Mesenchymal stem cell (in vitro differentiated cells and primary cell): Measurements from ENCODE around the gene MGLL.

Source experiments
- DNase-seq: peaks from one replicate; pipeline ENCODE4 v3.0.0-alpha.2; 2013
- H2AFZ ChIP-seq: one replicate; pipeline ENCODE4 v1.6.1; 2013; ENCODE audit warnings: low read depth, mild to moderate bottlenecking, control low read depth, inconsistent platforms, low read length, moderate library complexity
- H2AK5ac ChIP-seq: 2 replicates; pipeline ENCODE4 v1.6.1; 2013; ENCODE audit warnings: low read length, moderate library complexity, mild to moderate bottlenecking, inconsistent platforms; ENCODE audit not compliant: severe bottlenecking
- H2BK120ac ChIP-seq: one replicate; pipeline ENCODE4 v1.6.1; 2013; ENCODE audit warnings: low read depth, mild to moderate bottlenecking, inconsistent platforms, low read length, moderate library complexity
- H2BK12ac ChIP-seq, 2 experiments: one replicate each; pipeline ENCODE4 v1.6.1; 2013; ENCODE audit warnings: inconsistent platforms in 2 of 2, low read length in 2 of 2, mild to moderate bottlenecking in 2 of 2, moderate library complexity in 2 of 2, control low read depth in 1 of 2
- H2BK15ac ChIP-seq: one replicate; pipeline ENCODE4 v1.6.1; 2013; ENCODE audit warnings: mild to moderate bottlenecking, low read depth, inconsistent platforms; ENCODE audit not compliant: poor library complexity, severe bottlenecking
- H2BK5ac ChIP-seq: 2 replicates; pipeline ENCODE4 v1.6.1; 2013; ENCODE audit warnings: low read depth, mild to moderate bottlenecking, low read length, control low read depth, inconsistent platforms; ENCODE audit not compliant: poor library complexity, severe bottlenecking
- H3K14ac ChIP-seq, 2 experiments: one replicate each; pipeline ENCODE4 v1.6.1; 2013; ENCODE audit warnings: inconsistent platforms in 2 of 2, low read length in 2 of 2, control low read depth in 1 of 2, mild to moderate bottlenecking in 1 of 2, moderate library complexity in 1 of 2
- H3K18ac ChIP-seq, 2 experiments: one replicate each; pipeline ENCODE4 v1.6.1; 2013; ENCODE audit warnings: inconsistent platforms in 2 of 2, low read length in 2 of 2, control low read depth in 1 of 2, low read depth in 1 of 2, mild to moderate bottlenecking in 1 of 2
- H3K23ac ChIP-seq, 2 experiments: one replicate each; pipeline ENCODE4 v1.6.1; 2013; ENCODE audit warnings: inconsistent platforms in 2 of 2, low read length in 2 of 2, mild to moderate bottlenecking in 2 of 2, moderate library complexity in 2 of 2, control low read depth in 1 of 2
- H3K27ac ChIP-seq: 2 replicates; pipeline ENCODE4 v1.5.1; 2013; ENCODE audit warnings: mild to moderate bottlenecking, moderate library complexity, low read length, control low read depth, inconsistent platforms; ENCODE audit not compliant: poor library complexity, severe bottlenecking
- H3K27me3 ChIP-seq, 2 experiments: 2 replicates each; pipeline versions ENCODE4 v1.6.1 to v1.7.0; 2013; ENCODE audit warnings: low read length in 2 of 2, mild to moderate bottlenecking in 2 of 2, moderate library complexity in 2 of 2, control low read depth in 1 of 2, inconsistent platforms in 1 of 2; ENCODE audit not compliant: control insufficient read depth in 1 of 2, insufficient read depth in 1 of 2
- H3K36me3 ChIP-seq, 2 experiments: 2 replicates each; pipeline versions ENCODE4 v1.6.1 to v1.7.0; 2013; ENCODE audit warnings: low read length in 2 of 2, control low read depth in 1 of 2, inconsistent platforms in 1 of 2, low read depth in 1 of 2, mild to moderate bottlenecking in 1 of 2; ENCODE audit not compliant: insufficient read depth in 2 of 2, control insufficient read depth in 1 of 2
- H3K4ac ChIP-seq, 2 experiments: one replicate each; pipeline ENCODE4 v1.6.1; 2013; ENCODE audit warnings: inconsistent platforms in 2 of 2, low read length in 2 of 2, mild to moderate bottlenecking in 2 of 2, moderate library complexity in 2 of 2, control low read depth in 1 of 2, low read depth in 1 of 2
- H3K4me1 ChIP-seq: 2 replicates; pipeline ENCODE4 v1.6.1; 2013; ENCODE audit warnings: low read depth, low read length, control low read depth; ENCODE audit not compliant: control insufficient read depth, insufficient read depth
- H3K4me2 ChIP-seq: 2 replicates; pipeline ENCODE4 v1.6.1; 2013; ENCODE audit warnings: low read length, mild to moderate bottlenecking, inconsistent platforms; ENCODE audit not compliant: poor library complexity, severe bottlenecking
- H3K4me3 ChIP-seq, 2 experiments: 2 replicates each; pipeline versions ENCODE4 v1.5.1 to v1.7.0; 2013; ENCODE audit warnings: low read length in 2 of 2, mild to moderate bottlenecking in 2 of 2, control low read depth in 1 of 2, low read depth in 1 of 2; ENCODE audit not compliant: insufficient read depth in 1 of 2
- H3K79me1 ChIP-seq: replicated peaks from 2 replicates; pipeline ENCODE4 v1.6.1; 2013; ENCODE audit warnings: mild to moderate bottlenecking, control low read depth, low read length, inconsistent platforms; ENCODE audit not compliant: poor library complexity, severe bottlenecking
- H3K9ac ChIP-seq: 2 replicates; pipeline ENCODE4 v1.7.0; 2013; ENCODE audit warnings: mild to moderate bottlenecking, low read length, moderate library complexity
- H3K9me3 ChIP-seq: 2 replicates; pipeline ENCODE4 v1.7.0; 2013; ENCODE audit warnings: mild to moderate bottlenecking, low read length; ENCODE audit not compliant: control insufficient read depth
- H4K8ac ChIP-seq: one replicate; pipeline ENCODE4 v1.6.1; 2013; ENCODE audit warnings: inconsistent platforms, mild to moderate bottlenecking, low read length, moderate library complexity
- H4K91ac ChIP-seq: one replicate; pipeline ENCODE4 v1.6.1; 2013; ENCODE audit warnings: mild to moderate bottlenecking, low read length, inconsistent platforms
- WGBS: methylation state at CpG from one replicate; pipeline ENCODE4 v1.1.7; 2013; ENCODE audit warnings: mixed read lengths; 5-methylcytosine and 5-hydroxymethylcytosine counted together

Gene MGLL

DNA sequence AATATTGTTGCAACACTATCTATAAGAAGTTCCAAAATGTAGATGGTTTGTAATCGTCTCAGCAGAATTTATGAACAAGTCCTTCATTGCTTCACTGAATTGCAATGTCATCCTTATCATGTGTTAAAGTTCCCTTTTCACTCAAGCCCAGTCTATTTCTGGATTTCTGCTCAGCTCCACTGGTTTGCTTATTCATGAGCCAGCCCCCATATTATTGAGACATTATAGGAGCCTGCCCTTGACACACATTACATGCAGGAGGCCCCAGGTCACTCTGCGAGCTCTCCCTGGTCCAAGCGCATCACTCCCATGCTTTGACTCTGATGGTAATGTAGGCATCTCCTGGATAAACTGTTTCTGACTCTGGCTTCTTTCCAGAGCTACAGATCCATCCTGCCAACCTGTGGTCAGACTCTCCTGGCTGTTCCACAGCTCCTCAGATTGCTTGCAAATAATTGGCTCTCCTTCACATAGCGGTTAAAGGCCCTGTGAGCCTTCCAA, 92.7 kb downstream of the MGLL start:
- H2BK15ac ChIP-seq = no peak overlapping the region
- WGBS = 95% methylated on average over 4 of the region's 4 CpGs
- H3K4me1 ChIP-seq = peaks cover 30% of the 10 kb centered on the region

DNA sequence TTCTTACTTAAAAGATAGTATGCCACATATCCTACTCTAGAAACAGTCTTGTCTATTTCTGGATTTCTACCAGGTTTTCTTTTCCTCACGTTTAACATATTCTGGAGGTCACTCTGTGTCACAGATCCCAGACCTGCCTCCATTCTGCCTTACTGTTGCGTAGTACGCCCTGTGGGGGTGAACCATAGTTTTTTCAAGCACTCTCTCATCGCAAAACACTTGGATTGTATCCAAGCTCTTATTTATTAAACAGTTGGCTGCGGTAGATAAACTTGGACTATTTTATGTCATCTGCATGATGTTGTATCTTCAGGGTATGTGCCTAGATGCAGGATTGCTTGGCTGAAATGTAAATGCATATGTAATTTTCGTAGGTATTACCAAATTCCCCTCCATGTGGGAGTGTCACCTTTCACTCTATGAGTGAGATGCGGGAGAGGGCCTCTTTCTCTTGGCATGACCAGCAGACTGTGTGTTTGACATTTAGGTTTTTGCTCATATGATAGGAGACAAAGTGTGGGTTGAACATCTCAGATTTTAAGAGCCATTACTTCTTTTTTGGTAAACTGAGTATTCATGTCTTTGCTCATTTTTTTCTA, 93.8 kb downstream of the MGLL start:
- no peak overlapping the region for H3K23ac ChIP-seq
- peak; percentile 48 for DNase-seq
- no peak overlapping the region for H3K4me3 ChIP-seq

More for the DNA sequence above, 92.7 kb downstream of the MGLL start:
- no peak overlapping the region for H3K9ac ChIP-seq
- H3K27ac ChIP-seq = no peak overlapping the region
- peak overlapping the region in 1 of 2 experiments; percentile 15 for H3K4ac ChIP-seq
- no peak overlapping the region for H3K4me3 ChIP-seq
- no peak overlapping the region for H2BK5ac ChIP-seq
- H3K23ac ChIP-seq = no peak overlapping the region
- H2AK5ac ChIP-seq = no peak overlapping the region
- no peak overlapping the region for H4K91ac ChIP-seq
- H3K14ac ChIP-seq = no peak overlapping the region
- H2AFZ ChIP-seq = no peak overlapping the region
- H3K18ac ChIP-seq = no peak overlapping the region
- peak; percentile 64 for DNase-seq
- H4K8ac ChIP-seq = no peak overlapping the region
- no peaks in the 10 kb centered on the region for H3K9me3 ChIP-seq
- no peak overlapping the region for H2BK12ac ChIP-seq
- H3K79me1 ChIP-seq = peaks cover 32% of the 10 kb centered on the region
- no peak overlapping the region for H3K4me2 ChIP-seq
- H2BK120ac ChIP-seq = no peak overlapping the region
- peaks cover 16% of the 10 kb centered on the region in 2 experiments for H3K36me3 ChIP-seq
- no peaks in the 10 kb centered on the region for H3K27me3 ChIP-seq

DNA sequence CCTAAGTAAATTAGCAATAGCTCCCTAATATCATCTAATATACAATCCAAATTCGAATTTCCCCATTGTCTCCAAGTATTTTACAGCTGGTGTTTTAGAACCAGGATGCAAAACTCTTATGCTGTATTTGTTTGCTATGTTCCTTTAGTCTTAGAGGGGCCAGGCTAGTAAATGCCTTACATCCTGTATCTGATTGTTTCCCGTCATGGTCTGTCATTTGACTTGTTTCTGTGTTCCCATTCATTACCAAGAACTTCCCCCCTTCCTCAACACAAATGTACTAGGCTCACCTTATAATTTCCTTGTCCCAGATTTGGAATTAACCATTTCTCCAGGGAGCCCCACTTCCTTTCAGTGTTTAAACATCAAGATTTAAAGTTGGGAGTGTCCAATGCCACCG, 95.4 kb downstream of the MGLL start:
- 86% methylated on average over 2 of the region's 3 CpGs for WGBS

More for the DNA sequence above, 93.8 kb downstream of the MGLL start:
- H3K14ac ChIP-seq = no peak overlapping the region
- H3K18ac ChIP-seq = no peak overlapping the region
- no peak overlapping the region for H4K91ac ChIP-seq
- H3K27me3 ChIP-seq = no peaks in the 10 kb centered on the region
- no peak overlapping the region for H3K4ac ChIP-seq
- no peak overlapping the region for H2AK5ac ChIP-seq
- H2BK15ac ChIP-seq = no peak overlapping the region
- H3K79me1 ChIP-seq = peaks cover 37% of the 10 kb centered on the region
- 93% methylated on average over 6 of the region's 7 CpGs for WGBS
- no peaks in the 10 kb centered on the region for H3K9me3 ChIP-seq
- H3K36me3 ChIP-seq = peaks cover 17 to 26% of the 10 kb centered on the region in 2 experiments
- no peak overlapping the region for H2BK5ac ChIP-seq
- H2BK120ac ChIP-seq = no peak overlapping the region
- H3K27ac ChIP-seq = no peak overlapping the region
- no peak overlapping the region for H2AFZ ChIP-seq
- H4K8ac ChIP-seq = no peak overlapping the region
- H3K4me1 ChIP-seq = peaks cover 20% of the 10 kb centered on the region
- no peak overlapping the region for H3K9ac ChIP-seq
- no peak overlapping the region for H3K4me2 ChIP-seq
- H2BK12ac ChIP-seq = no peak overlapping the region

DNA sequence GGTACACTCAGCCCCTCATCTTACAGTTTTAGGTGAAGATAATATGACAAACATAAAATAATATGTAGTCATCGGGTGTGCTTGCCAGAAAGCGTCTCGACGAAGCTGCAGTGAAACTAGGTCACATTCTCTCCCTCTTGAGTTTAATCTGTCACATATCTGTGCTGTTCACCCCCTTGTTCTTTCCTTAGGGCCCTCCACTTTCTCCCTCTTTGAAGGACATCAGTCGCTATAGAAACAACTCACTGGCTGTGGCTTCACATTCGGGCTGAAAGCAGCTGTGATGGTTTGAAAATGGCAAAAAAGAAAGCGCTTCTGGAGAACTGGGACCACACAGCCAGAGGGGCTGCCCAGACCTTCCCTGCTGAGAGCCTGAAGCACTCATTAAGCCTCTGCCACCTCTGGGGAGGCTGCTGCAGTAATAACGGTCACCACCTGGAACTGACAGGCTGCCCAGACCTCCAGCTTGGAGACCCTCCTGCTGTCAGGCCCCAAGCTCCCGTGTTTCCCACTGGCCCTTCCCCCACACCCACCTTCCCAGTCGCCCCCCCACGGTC, 99.2 kb downstream of the MGLL start:
- Histone ChIP-seq H3K4me3 (peak overlapping the region in 1 of 2 experiments; percentile 18), H4K91ac (no peak overlapping the region), H3K9ac (peak overlapping the region; percentile 59), H4K8ac (no peak overlapping the region), H3K27me3 (no peaks in the 10 kb centered on the region), H2AFZ (no peak overlapping the region), H2BK12ac (no peak overlapping the region), H3K27ac (peak overlapping the region; percentile 36), H3K4me2 (peak overlapping the region; percentile 31), H2AK5ac (no peak overlapping the region), H2BK15ac (no peak overlapping the region), H3K9me3 (no peaks in the 10 kb centered on the region), H3K79me1 (peaks cover 28% of the 10 kb centered on the region), H3K14ac (no peak overlapping the region), H3K23ac (no peak overlapping the region), H3K4ac (no peak overlapping the region), H2BK5ac (no peak overlapping the region), H3K18ac (peak overlapping the region in 1 of 2 experiments; percentile 77), H3K4me1 (peaks cover 15% of the 10 kb centered on the region), H2BK120ac (no peak overlapping the region), H3K36me3 (peaks cover 33 to 43% of the 10 kb centered on the region in 2 experiments)
- WGBS = 71% methylated on average over 11 of the region's 11 CpGs
- no peak for DNase-seq

More for the DNA sequence above, 95.4 kb downstream of the MGLL start:
- Histone ChIP-seq H3K23ac (no peak overlapping the region), H3K79me1 (peaks cover 29% of the 10 kb centered on the region), H2AK5ac (no peak overlapping the region), H3K9ac (no peak overlapping the region), H2BK120ac (no peak overlapping the region), H3K14ac (no peak overlapping the region), H3K27ac (no peak overlapping the region), H3K4me2 (no peak overlapping the region), H3K9me3 (no peaks in the 10 kb centered on the region), H4K8ac (no peak overlapping the region), H3K4me1 (peaks cover 25% of the 10 kb centered on the region), H3K27me3 (no peaks in the 10 kb centered on the region), H2BK5ac (no peak overlapping the region), H3K4ac (no peak overlapping the region), H3K4me3 (no peak overlapping the region), H4K91ac (no peak overlapping the region), H2BK12ac (no peak overlapping the region), H2BK15ac (no peak overlapping the region), H2AFZ (no peak overlapping the region), H3K36me3 (peaks cover 17 to 31% of the 10 kb centered on the region in 2 experiments), H3K18ac (no peak overlapping the region)
- DNase-seq = no peak
